Testis (tissue), 2 donors: ENCODE data around the gene GNPTAB.

ENCODE experiments used
- POLR2A ChIP-seq: fragments of 450-650 bp; IDR thresholded peaks from one replicate; pipeline ENCODE4 v1.6.1; 2017; ENCODE audit warnings: antibody characterized with exemption, mild to moderate bottlenecking, moderate library complexity
- TF ChIP-seq, protein P1 (sequence below), 3 experiments: fragments of 450-650 bp in 2 of 3; fragments of 200-600 bp in 1 of 3; sonication (generic) in 1 of 3; IDR thresholded peaks; one replicate each; pipeline ENCODE4 v1.5.1; 2016 to 2019; ENCODE audit warnings: antibody characterized with exemption in 3 of 3, mild to moderate bottlenecking in 2 of 3, moderate library complexity in 1 of 3

GRCh38 chr12:101830367-101831325 lies at the start of gene GNPTAB:
- TF ChIP-seq, protein P1, sequence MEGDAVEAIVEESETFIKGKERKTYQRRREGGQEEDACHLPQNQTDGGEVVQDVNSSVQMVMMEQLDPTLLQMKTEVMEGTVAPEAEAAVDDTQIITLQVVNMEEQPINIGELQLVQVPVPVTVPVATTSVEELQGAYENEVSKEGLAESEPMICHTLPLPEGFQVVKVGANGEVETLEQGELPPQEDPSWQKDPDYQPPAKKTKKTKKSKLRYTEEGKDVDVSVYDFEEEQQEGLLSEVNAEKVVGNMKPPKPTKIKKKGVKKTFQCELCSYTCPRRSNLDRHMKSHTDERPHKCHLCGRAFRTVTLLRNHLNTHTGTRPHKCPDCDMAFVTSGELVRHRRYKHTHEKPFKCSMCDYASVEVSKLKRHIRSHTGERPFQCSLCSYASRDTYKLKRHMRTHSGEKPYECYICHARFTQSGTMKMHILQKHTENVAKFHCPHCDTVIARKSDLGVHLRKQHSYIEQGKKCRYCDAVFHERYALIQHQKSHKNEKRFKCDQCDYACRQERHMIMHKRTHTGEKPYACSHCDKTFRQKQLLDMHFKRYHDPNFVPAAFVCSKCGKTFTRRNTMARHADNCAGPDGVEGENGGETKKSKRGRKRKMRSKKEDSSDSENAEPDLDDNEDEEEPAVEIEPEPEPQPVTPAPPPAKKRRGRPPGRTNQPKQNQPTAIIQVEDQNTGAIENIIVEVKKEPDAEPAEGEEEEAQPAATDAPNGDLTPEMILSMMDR (IDR thresholded peaks at IDR 0.05), result peak; percentile 55 to 90 (median 74)
- TF ChIP-seq POLR2A, result no peak
